IPS DF 19.7 (cell line): ENCODE measurements around the gene SDK2.

Source experiments
- DNase-seq: peaks from one replicate; pipeline ENCODE4 v3.0.0-alpha.2; 2013; ENCODE audit warnings: low read depth, low spot score

The SDK2 gene

GRCh38 chr17:73308017-73308823 lies 336.0 kb downstream of the SDK2 start:
- DNase-seq: no peak

- no peak for DNase-seq
Measured at GRCh38 chr17:73307130-73307529, 337.1 kb downstream of the SDK2 start.

- DNase-seq: no peak
Measured at GRCh38 chr17:73305845-73306836, 338.1 kb downstream of the SDK2 start.

- DNase-seq: no peak
Measured at GRCh38 chr17:73304971-73305812, 339.1 kb downstream of the SDK2 start.

- no peak for DNase-seq
Measured at GRCh38 chr17:73304438-73304837, 339.8 kb downstream of the SDK2 start.

GRCh38 chr17:73302189-73302588 lies 342.1 kb downstream of the SDK2 start:
- DNase-seq: no peak

GRCh38 chr17:73301369-73301768 lies 342.9 kb downstream of the SDK2 start:
- no peak for DNase-seq

- no peak for DNase-seq
Measured at GRCh38 chr17:73300392-73300791, 343.9 kb downstream of the SDK2 start.

GRCh38 chr17:73297934-73298861 lies 346.0 kb downstream of the SDK2 start:
- DNase-seq: no peak

- DNase-seq: no peak
Measured at GRCh38 chr17:73293480-73293911, 350.7 kb downstream of the SDK2 start.

- no peak for DNase-seq
Measured at GRCh38 chr17:73293031-73293430, 351.2 kb downstream of the SDK2 start.

GRCh38 chr17:73292031-73292531 lies 352.2 kb downstream of the SDK2 start:
- DNase-seq: no peak

- DNase-seq: no peak
Measured at GRCh38 chr17:73291260-73291801, 352.9 kb downstream of the SDK2 start.

GRCh38 chr17:73290399-73291259 lies 353.6 kb downstream of the SDK2 start:
- DNase-seq: no peak

- no peak for DNase-seq
Measured at GRCh38 chr17:73289549-73290254, 354.5 kb downstream of the SDK2 start.

- no peak for DNase-seq
Measured at GRCh38 chr17:73288534-73289302, 355.5 kb downstream of the SDK2 start.

GRCh38 chr17:73286863-73287296 lies 357.4 kb downstream of the SDK2 start:
- no peak for DNase-seq
